GOT3 (cell line): ENCODE measurements around the gene RABL2B.

Experiments
- DNase-seq: peaks from one replicate; lab custom pipeline; 2025; ENCODE audit warnings: mixed read lengths; lab: John Stamatoyannopoulos, UW

The RABL2B gene

GRCh38 chr22:50737728-50738648, 45.4 kb downstream of the RABL2B start, which contains the start of gene ACR:
Gene ACR (plus strand): TSS chr22:50738204. CDS start chr22:50738236, 32 bp downstream.
- DNase-seq: no peak

DNA sequence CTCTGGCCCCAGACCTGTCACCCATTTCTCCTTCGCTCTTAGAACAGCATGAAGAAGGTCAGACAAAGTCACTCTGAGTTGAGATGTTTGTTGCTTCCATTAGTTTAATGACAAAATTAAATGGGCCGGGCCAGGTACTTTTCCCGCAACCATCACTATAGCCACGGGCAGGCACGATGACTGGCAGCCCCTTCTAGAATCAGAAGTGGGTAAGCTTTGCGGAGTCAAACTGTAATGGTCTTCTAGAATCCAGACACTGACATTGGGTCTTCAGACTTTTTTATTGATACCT, 47.8 kb downstream of the RABL2B start:
- no peak for DNase-seq

DNA sequence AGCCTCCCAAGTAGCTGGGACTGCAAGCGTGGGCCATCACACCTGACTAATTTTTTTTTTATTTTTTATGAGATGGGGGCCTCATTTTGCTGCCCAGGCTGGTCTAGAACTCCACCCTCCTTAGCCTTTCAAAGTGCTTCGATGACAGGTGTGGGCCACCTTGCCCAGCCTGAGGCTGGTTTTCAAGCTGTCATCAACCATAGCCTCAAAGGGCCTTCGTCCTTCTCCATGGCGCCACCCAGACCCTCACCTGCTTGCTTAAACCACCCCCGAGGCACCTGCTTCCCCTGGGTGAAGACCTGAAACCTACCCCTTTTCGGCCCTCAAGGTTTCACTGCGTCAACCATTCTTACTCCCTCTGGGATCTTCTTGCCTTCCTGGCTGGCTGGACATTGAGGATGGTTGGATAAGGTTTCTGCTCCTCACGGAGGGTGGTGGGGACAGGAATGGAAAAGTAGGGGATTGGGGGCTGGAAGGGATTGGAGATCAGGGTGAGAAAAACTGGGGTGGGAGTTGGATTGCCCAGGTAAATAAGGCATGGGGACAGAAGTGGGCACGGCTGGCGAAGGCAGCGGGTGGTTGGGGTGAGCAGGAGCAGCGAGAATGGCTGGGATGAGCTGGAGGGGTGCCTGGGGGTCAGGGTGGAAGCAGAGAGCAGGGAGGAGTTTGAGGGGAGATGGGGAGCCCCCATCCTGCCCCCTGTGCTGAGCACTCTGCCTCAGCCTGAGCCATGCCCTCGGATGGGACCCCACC, 48.3 kb downstream of the RABL2B start:
- no peak for DNase-seq

- DNase-seq: no peak
Measured at GRCh38 chr22:50734343-50734771, 49.1 kb downstream of the RABL2B start.

DNA sequence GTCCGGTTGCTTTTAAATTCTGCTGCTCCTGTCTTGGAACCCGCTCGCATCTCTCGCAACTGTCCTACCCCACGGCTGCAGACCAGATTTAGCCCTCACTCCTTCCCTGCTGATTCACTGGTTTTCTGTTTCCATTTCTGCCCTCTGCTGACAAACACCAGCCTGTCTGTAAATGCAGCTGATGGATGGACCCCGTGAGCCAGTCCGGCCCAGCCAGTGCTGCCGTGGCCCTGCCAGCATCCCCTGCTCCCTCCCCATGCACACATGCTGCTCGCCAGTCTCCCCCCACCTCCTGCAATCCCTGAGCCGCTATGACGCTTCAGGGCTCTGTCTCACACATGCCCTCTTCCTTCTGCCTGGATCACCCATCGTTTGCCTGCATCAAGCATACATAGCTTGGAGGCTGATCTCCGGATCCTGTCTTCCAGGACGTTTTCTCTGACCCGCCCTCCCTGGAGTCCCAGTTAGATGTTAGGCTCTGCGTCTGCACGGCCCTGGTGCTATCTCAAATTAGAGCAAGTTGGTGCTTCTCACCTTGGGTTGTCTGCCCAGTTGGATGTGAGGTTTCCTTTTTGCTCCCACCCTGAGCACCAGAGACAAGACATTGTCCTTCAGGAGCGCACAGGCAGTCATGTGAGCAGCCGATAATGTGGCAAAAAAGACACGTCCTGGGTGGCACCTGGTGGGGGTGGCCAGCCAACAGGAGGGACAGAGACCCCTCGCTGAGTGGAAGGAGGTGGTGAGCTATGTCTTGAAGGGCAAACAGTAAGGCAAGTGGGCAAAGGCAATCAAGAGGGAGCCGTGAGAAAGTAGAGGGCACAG, 49.7 kb downstream of the RABL2B start:
- DNase-seq: no peak

DNA sequence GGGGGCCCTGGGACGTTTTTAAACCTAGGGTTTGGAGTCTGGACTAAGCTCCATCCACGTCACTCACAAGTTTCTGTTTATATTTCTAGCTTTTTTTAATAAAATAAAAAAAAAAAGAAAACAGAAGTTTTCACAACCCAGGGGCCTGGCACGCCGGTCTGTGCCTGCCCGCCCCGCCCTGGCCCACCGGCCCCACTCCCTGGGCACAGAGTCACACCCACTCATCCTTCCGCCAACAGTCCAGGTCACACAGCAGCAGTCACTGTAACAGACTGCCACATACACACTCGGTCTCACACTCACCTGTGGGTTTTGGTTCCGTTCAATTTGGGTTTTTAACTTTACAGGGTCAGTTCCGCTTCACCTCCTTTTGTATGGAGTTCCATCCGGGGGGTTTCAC, 50.8 kb downstream of the RABL2B start:
- DNase-seq: no peak

DNA sequence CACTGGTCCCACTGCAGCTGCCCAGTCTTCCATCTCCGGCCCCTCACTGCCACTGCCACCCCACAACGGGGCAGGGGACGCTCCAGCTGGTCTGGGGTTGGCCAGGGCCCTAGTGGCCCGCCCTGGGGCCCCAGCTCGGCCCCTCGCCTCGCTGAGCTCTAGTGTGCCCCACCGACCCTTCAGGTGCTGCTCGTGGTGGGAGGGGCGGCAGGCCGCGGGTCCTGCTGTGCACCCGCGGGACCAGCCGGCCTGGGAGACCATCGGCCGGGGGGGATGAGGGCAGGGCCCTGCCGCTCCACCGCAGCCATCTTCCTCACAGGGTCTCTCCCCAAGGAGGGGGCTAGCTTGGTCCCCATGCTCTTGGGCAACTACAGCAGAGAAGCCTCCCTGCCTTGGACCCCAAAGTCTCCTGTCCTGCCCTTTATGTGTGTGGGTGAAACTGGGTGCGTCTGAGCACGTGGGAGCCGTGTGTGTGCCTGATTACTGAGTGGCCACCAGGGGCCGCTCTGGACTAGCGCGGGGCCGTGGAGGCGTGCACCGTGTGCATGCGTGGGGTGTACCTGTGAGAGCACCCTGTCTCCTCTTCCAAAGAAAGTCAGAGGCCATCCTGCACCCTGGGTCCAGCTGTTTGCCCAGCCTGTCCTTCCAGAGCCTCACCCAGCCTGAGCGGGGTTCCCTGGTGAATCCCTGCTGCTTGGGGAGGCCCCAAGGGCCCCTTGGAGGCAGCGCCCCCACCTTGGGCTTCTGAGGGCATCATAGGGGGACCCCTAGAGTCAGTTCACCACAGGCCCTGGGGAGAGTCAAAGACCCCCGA, 51.4 kb downstream of the RABL2B start:
- no peak for DNase-seq

GRCh38 chr22:50730941-50731661, 52.3 kb downstream of the RABL2B start:
- no peak for DNase-seq

GRCh38 chr22:50730013-50730891, 53.2 kb downstream of the RABL2B start:
- no peak for DNase-seq

DNA sequence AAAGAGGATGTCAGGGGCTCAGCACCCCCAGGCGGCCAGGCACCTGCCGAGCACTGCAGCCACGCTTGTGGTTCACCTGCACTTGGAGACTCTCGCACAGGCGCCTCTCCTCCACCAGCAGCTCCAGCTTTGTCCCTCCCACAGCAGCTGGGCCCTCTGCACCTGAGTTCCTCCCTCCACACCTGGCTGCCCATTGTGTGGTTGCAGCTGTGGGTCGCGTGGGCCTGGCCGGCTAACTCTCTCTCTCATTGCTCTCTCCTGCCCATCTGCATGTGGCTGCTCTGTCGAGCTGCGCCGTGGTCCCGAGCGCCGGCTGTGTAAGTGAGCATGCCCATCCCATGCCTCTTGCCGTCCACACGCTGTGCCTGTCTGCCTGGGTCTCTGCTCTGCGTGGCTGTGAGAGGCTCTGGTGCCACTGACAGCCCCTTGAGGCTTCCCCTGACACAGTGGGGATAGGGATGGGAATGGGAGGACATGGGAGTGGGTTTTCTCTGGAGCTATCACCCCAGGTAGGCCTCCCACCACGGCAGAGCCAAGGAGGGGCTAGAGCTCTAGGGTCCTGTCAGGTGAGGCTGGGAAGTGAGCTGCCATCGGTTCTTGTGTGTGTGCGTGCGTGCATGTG, 53.9 kb downstream of the RABL2B start:
- DNase-seq: no peak

- DNase-seq: no peak
Measured at GRCh38 chr22:50728523-50728931, 54.9 kb downstream of the RABL2B start.

GRCh38 chr22:50727678-50728522, 55.5 kb downstream of the RABL2B start:
- DNase-seq: no peak

GRCh38 chr22:50726643-50727340, 56.6 kb downstream of the RABL2B start:
- DNase-seq: no peak

- no peak for DNase-seq
Measured at GRCh38 chr22:50725597-50725996, 57.8 kb downstream of the RABL2B start.

- DNase-seq: no peak
Measured at GRCh38 chr22:50724616-50725015, 58.8 kb downstream of the RABL2B start.

- DNase-seq: no peak
Measured at GRCh38 chr22:50723991-50724390, 59.4 kb downstream of the RABL2B start.

GRCh38 chr22:50722716-50723428, 60.6 kb downstream of the RABL2B start:
- no peak for DNase-seq
